IPS-15b (cell line): ENCODE data around the gene ZDHHC3.

ENCODE experiments used
- H3K27me3 ChIP-seq: one replicate; pipeline ENCODE4 v1.6.1; 2013; ENCODE audit warnings: low read length; ENCODE audit not compliant: control insufficient read depth, insufficient read depth
- H3K36me3 ChIP-seq: one replicate; pipeline ENCODE4 v1.6.1; 2013; ENCODE audit warnings: low read length; ENCODE audit not compliant: control insufficient read depth, insufficient read depth
- H3K4me1 ChIP-seq: one replicate; pipeline ENCODE4 v1.6.1; 2013; ENCODE audit warnings: mild to moderate bottlenecking, low read length; ENCODE audit not compliant: control insufficient read depth, insufficient read depth
- H3K4me3 ChIP-seq: one replicate; pipeline ENCODE4 v1.5.1; 2013; ENCODE audit warnings: low read depth, low read length
- H3K9ac ChIP-seq: one replicate; pipeline ENCODE4 v1.6.1; 2013; ENCODE audit warnings: low read depth, mild to moderate bottlenecking, low read length
- H3K9me3 ChIP-seq: one replicate; pipeline ENCODE4 v1.6.1; 2013; ENCODE audit warnings: mild to moderate bottlenecking, low read length; ENCODE audit not compliant: control insufficient read depth, insufficient read depth

The ZDHHC3 gene

DNA sequence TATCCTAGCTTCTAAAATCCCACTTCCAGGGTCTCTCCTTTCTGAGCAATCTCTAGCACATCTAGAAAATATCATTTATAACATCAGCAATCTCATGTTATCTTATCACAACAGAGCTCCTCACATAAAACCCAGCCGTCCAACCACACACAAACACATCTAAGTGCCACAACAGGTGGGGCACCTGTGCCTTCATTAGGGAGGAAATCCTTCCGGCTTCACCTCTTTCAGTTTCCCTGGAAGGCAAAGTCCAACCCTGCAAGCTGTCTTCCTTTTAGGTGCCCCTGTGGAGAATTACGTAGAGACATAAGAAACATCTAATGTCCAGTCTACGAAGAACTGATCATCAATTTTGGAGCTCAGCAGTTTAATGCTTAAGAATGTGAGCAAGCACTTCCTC, 1.6 kb downstream of the ZDHHC3 start:
- no peak overlapping the region for H3K9ac ChIP-seq
- H3K9me3 ChIP-seq: no peaks in the 10 kb centered on the region

DNA sequence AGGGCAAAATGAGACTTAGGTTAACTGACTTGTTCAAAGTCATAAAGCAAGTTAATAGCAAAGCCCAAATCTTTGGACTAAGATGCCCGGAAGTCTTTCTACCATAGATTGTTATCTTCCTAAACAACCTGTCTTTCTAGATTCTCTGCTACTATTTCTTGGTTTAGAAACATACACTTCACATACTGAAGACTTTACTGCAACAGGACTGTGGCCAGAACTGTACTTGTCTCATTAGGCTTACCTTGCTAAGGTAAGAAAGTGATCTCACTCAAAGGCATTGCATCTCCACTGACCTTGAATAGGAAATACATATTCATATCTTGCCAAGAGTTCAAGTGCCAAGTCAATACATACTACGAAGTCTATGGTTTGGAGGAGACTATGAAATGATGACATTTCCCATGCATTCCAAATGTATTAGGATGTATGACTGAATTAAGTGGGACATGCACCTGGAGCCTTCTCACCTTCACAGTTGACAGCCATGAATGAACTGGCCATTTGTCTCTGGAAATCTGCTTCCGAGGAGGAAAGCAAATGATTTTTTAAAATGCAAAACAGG, 5.0 kb downstream of the ZDHHC3 start:
- no peak overlapping the region for H3K4me3 ChIP-seq
- H3K9me3 ChIP-seq: no peaks in the 10 kb centered on the region
- H3K4me1 ChIP-seq: peaks cover 6% of the 10 kb centered on the region
- H3K9ac ChIP-seq: no peak overlapping the region
- no peaks in the 10 kb centered on the region for H3K27me3 ChIP-seq
- H3K36me3 ChIP-seq: no peaks in the 10 kb centered on the region

More for the DNA sequence above, 1.6 kb downstream of the ZDHHC3 start:
- H3K36me3 ChIP-seq: no peaks in the 10 kb centered on the region
- H3K27me3 ChIP-seq: no peaks in the 10 kb centered on the region
- H3K4me3 ChIP-seq: peak overlapping the region; percentile 98
- peaks cover 9% of the 10 kb centered on the region for H3K4me1 ChIP-seq

DNA sequence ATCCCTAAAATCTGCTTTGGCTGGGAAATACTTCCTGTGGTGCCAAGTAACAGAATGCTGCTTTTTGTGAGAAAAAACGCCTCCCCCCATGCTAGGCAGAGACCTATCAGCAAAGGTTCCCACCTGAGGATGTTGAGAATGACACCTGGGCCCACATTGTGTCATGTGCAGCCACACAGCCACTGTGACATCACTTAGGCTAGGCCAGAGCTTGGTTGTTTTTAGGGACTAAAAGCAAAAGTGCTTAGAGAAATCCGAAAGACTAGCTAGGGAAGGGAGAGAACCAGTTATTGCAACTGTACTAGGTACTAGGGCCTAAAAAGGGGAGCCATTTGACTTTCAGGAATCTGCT, 6.2 kb downstream of the ZDHHC3 start:
- no peak overlapping the region for H3K9ac ChIP-seq
- peaks cover 6% of the 10 kb centered on the region for H3K4me1 ChIP-seq
- H3K36me3 ChIP-seq: no peaks in the 10 kb centered on the region
- H3K9me3 ChIP-seq: no peaks in the 10 kb centered on the region
- no peaks in the 10 kb centered on the region for H3K27me3 ChIP-seq
- H3K4me3 ChIP-seq: no peak overlapping the region

DNA sequence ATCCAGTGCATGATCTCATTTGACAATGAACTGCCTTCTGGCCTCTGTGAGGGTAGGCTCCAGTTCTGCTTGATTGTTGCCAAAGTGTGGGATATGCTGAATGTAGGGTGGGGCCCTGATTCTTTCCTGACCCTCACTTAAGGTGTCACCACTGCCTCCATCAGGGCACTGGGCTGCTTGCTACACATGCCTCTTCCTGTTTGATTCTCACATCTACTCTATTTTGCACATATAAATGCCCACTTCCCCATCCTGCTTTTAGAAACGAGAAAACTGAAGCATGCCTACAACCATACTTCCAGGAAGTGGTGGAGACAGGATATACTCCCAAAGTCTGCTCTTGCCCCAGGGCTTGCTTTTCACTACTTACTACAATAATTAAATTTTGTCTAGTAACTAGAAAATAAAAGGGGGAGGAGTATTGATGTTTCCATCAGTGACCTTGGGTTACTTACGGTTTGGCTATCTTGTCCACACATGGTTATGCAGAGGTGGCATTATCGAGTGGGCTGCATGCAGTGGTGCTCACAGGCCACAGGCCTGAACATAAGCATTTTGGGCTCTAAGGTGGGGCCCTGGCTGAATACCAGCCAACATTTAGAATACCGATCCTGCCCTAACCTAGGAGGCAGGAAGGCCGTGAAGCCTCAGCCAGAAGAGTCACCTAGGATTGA, 6.7 kb downstream of the ZDHHC3 start:
- Histone ChIP-seq H3K9ac (no peak overlapping the region), H3K27me3 (no peaks in the 10 kb centered on the region), H3K4me1 (peaks cover 2% of the 10 kb centered on the region), H3K36me3 (no peaks in the 10 kb centered on the region), H3K9me3 (no peaks in the 10 kb centered on the region), H3K4me3 (no peak overlapping the region)

DNA sequence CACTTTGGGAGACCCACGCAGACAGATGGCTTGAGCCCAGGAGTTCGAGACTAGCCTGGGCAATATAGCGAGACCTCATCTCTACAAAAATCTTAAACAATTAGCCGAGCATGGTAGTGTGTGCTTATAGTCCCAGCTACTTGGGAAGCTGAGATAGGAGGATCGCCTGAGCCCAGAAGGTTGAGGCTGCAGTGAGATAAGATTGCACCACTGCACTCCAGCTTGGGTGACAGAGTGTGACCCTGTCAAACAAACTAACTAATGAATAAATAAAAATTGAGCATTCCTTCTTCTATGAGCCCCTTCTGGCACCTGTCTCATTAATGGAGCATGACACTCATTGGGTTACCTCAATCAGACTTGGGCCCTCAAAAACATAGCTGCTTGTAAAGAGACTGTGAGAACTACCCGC, 7.5 kb downstream of the ZDHHC3 start:
- H3K4me1 ChIP-seq: peaks cover 2% of the 10 kb centered on the region
- H3K4me3 ChIP-seq: no peak overlapping the region
- H3K27me3 ChIP-seq: no peaks in the 10 kb centered on the region

DNA sequence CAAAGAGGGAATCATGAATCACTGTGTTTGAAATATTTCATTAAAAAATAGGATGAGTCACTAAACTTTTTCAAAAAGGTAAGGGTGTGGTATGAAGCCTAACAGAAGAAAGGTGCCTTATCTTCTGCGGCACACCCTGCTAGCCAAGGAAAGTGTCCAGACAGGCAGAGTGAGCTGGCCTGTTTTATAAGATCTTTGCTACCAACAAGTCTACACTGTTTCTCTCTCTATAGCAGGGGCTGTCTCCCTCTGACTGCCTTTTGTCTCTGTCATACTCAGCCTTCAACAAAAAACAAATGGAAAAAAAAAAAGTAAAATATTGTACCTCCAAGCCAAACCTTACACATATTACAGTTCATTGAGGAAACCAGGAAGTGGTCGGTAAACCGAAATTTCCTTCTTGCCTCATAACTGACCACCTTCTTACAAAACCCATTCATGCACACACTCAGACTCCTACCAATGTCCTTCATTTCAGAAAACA, 9.1 kb downstream of the ZDHHC3 start:
- peaks cover 2% of the 10 kb centered on the region for H3K4me1 ChIP-seq
- H3K36me3 ChIP-seq: no peaks in the 10 kb centered on the region
- no peaks in the 10 kb centered on the region for H3K9me3 ChIP-seq
- no peaks in the 10 kb centered on the region for H3K27me3 ChIP-seq
- no peak overlapping the region for H3K9ac ChIP-seq
- no peak overlapping the region for H3K4me3 ChIP-seq

More for the DNA sequence above, 7.5 kb downstream of the ZDHHC3 start:
- H3K9ac ChIP-seq: no peak overlapping the region
- H3K36me3 ChIP-seq: no peaks in the 10 kb centered on the region
- no peaks in the 10 kb centered on the region for H3K9me3 ChIP-seq

DNA sequence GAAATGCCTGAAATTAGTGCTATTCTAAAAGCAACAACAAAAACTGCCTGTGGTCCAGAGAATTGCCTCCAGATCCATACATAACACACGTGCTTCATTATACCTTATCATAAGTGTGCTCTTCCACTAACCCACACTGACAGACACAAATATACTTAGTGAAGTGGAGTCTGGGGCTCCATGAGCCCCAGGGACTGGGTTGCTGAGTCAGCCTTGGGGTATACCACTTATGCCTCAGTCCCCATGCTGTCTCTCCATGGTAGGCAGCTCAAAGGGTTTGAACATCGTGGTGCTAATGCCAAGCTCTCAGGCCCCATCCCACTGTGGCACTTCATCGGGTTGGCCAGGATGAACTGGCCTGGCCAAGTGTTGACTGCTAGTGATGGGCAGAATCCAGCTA, 10.8 kb downstream of the ZDHHC3 start:
- Histone ChIP-seq H3K4me3 (no peak overlapping the region), H3K9me3 (no peaks in the 10 kb centered on the region), H3K9ac (no peak overlapping the region), H3K27me3 (no peaks in the 10 kb centered on the region), H3K4me1 (peaks cover 2% of the 10 kb centered on the region), H3K36me3 (no peaks in the 10 kb centered on the region)

DNA sequence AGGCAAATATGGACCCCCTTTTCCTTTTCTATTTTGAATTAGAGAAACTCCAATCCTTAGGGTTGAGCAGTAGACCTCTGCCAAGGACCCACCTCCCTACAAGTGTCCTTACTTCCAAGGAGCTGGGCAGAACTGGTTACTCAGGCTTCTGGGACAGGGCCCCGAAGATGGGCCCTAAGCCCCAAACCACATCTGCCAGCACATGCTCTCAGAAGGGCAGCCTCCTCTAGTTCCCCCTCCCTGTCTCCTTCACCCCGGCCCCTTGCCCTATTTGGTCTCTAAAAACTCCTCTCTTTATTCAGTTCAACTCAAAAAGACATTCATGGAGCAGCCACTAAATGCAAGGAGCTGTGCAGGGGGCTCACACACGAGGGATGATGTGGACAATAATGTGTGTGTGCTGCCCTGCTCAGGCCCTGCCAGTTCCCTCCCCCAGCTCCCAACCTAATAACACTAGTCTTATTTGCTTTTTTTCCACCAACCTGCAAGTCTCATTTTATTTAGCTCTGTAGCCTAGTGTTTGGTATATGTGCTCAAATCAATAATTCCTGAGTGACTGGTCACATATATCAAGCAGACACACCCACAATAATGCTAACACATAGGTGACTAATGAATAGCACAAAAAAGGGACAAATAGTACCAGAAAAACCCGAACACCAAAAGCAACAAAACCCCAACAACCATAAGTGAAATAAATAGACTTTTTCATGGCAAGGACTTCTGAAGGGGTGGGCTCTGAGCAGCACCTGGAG, 12.2 kb downstream of the ZDHHC3 start:
- Histone ChIP-seq H3K4me1 (peaks cover 2% of the 10 kb centered on the region), H3K4me3 (no peak overlapping the region), H3K9me3 (no peaks in the 10 kb centered on the region), H3K27me3 (no peaks in the 10 kb centered on the region), H3K9ac (no peak overlapping the region), H3K36me3 (peaks cover 5% of the 10 kb centered on the region)

DNA sequence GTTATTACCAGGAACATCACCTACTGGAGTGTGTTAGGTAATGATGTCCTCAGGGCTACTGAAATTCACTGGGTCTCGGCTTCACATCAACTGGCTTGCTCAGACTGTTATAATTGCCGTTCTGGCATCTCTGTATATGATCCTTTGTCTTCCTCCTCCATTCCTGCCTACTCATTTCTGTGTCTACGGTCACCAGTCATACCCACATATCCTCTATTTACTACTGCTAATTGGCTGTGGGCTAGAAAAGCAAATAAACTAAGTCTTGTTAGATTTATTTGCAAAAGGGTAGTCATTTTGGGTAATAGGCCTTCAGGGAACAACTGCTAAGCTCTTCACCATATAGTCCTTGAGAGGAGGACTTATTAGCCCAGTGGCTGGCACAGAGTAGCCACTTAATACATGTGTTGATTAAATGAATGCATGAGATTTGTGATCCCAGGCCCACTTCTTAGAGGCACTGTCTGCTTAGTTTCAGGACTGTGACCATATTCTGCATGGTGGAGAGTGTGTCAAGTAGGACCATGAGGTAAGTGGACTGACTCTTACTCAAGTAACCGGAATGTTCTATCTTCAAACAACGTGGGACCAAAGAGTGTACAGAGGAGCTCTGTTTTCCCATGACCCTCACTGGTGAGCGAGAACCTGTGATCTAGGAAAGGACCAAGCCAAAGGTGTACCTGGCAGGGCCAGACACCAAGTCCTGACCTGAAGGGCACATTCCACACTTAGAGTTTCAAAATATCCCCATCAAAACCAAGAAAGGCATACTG, 13.2 kb downstream of the ZDHHC3 start:
- no peak overlapping the region for H3K4me3 ChIP-seq
- H3K9ac ChIP-seq: no peak overlapping the region
- no peaks in the 10 kb centered on the region for H3K27me3 ChIP-seq
- H3K4me1 ChIP-seq: no peaks in the 10 kb centered on the region
- peaks cover 7% of the 10 kb centered on the region for H3K36me3 ChIP-seq
- no peaks in the 10 kb centered on the region for H3K9me3 ChIP-seq

DNA sequence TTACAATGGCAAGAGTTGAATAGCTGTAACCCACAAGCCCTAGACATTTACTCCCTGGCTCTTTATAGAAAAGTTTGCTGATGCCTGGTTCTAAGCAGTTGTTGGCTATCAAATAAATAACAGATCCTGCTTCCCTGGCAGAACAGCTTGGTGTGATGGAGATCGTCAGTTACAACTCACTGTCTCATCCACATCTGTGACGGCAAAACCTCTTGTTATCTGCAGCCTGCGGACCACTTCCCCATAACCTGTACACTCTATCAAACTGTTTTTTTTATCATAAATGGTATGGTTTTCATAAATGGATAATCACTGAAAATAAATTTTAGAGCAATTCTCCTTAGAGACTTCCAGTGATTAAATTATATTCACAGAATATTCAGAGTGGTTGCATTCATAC, 14.1 kb downstream of the ZDHHC3 start:
- H3K9me3 ChIP-seq: no peaks in the 10 kb centered on the region
- no peak overlapping the region for H3K9ac ChIP-seq
- H3K4me1 ChIP-seq: no peaks in the 10 kb centered on the region

DNA sequence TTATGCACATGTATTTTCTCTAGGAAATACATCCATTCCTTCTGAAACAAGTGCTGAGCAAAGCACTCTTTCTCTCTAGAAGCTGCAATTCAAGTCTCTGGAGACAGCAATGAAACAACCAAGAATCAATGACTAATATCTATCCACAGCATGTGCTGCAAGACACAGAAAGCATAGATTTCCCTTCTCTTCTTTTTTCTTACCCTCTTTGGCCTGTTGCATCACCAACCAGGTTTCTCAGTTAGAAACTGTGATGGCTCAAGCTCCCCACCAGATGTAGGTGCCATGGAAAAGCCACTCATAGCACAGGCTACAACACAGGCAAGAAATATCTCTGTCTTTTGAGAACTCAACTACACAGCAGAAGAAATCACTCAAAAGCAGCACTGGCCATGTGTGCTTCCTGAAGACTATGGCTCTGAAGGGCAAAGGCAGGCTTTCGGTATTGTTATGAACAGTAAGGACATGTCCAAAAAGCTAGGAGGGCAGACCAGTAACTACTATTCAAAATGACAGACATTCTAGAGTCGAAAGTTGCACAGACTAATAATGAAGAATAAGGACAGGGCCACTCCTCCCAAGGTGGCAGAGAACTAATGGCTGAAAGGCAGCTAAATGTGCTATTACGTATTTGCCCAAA, 15.5 kb downstream of the ZDHHC3 start:
- H3K36me3 ChIP-seq: peaks cover 12% of the 10 kb centered on the region

More for the DNA sequence above, 14.1 kb downstream of the ZDHHC3 start:
- Histone ChIP-seq H3K27me3 (no peaks in the 10 kb centered on the region), H3K36me3 (peaks cover 12% of the 10 kb centered on the region), H3K4me3 (no peak overlapping the region)

More for the DNA sequence above, 15.5 kb downstream of the ZDHHC3 start:
- Histone ChIP-seq H3K9me3 (no peaks in the 10 kb centered on the region), H3K4me3 (no peak overlapping the region), H3K27me3 (no peaks in the 10 kb centered on the region), H3K9ac (no peak overlapping the region), H3K4me1 (no peaks in the 10 kb centered on the region)
